Dedifferentiated amniotic fluid mesenchymal stem cell (primary cell): ENCODE data around the gene BRD8.
"Not testable (repeated sequence)": the region's sequence is repeated elsewhere in the genome, so short reads cannot be mapped to it uniquely, and the experiment has no call there.

Experiments
- DNase-seq: peaks from one replicate; pipeline ENCODE4 v3.0.0-alpha.2; 2016; ENCODE audit errors: extremely low spot score

BRD8 gene

GRCh38 chr5:138178516-138179276, at the start of gene BRD8, which contains the start of gene KIF20A:
Gene BRD8, minus strand, starts transcription at chr5:138178630. Its CDS starts 16 bp downstream, at chr5:138178614.
Gene KIF20A, plus strand, starts transcription at chr5:138179112. Its CDS starts 569 bp downstream, at chr5:138179681.
- peak; percentile 96 for DNase-seq

GRCh38 chr5:138226910-138227309, 48.5 kb upstream of the BRD8 start:
- no peak for DNase-seq

GRCh38 chr5:138224712-138225111, 46.3 kb upstream of the BRD8 start:
- DNase-seq, result no peak

- no peak for DNase-seq
These were observed 45.1 kb upstream of the BRD8 start for GRCh38 chr5:138223532-138223931.

GRCh38 chr5:138216799-138217198, 38.4 kb upstream of the BRD8 start:
- DNase-seq, result no peak

GRCh38 chr5:138213161-138214029, 35.0 kb upstream of the BRD8 start, which contains the start of gene CDC23:
Gene CDC23, minus strand, starts transcription at chr5:138213323. Its CDS starts 11 bp downstream, at chr5:138213312.
- DNase-seq, result peak; percentile 99

- DNase-seq, result peak; percentile 17
These were observed 34.4 kb upstream of the BRD8 start for GRCh38 chr5:138212828-138213160.

GRCh38 chr5:138210985-138211384, 32.6 kb upstream of the BRD8 start:
- no peak for DNase-seq

GRCh38 chr5:138193859-138194258, 15.4 kb upstream of the BRD8 start:
- DNase-seq, result not testable (repeated sequence)

- DNase-seq, result no peak
These were observed 14.4 kb upstream of the BRD8 start for GRCh38 chr5:138192826-138193225.

GRCh38 chr5:138188626-138189025, 10.2 kb upstream of the BRD8 start:
- DNase-seq, result no peak

GRCh38 chr5:138186002-138186447, 7.6 kb upstream of the BRD8 start:
- DNase-seq, result no peak

- DNase-seq, result no peak
These were observed 4.4 kb upstream of the BRD8 start for GRCh38 chr5:138182808-138183207.

- DNase-seq, result no peak
These were observed 2.4 kb upstream of the BRD8 start for GRCh38 chr5:138180841-138181240.

GRCh38 chr5:138180183-138180782, 1.9 kb upstream of the BRD8 start:
- DNase-seq, result no peak

GRCh38 chr5:138179277-138179857, 937 bp upstream of the BRD8 start:
- DNase-seq, result no peak

GRCh38 chr5:138177941-138178515, 402 bp downstream of the BRD8 start:
- no peak for DNase-seq

- no peak for DNase-seq
These were observed 8.1 kb downstream of the BRD8 start for GRCh38 chr5:138170299-138170698.

- no peak for DNase-seq
These were observed 9.3 kb downstream of the BRD8 start for GRCh38 chr5:138169124-138169523.

GRCh38 chr5:138163721-138164120, 14.7 kb downstream of the BRD8 start:
- DNase-seq, result no peak

- DNase-seq, result no peak
These were observed 17.7 kb downstream of the BRD8 start for GRCh38 chr5:138160706-138161105.

GRCh38 chr5:138159666-138160065, 18.8 kb downstream of the BRD8 start:
- DNase-seq, result no peak
